Measurements from ENCODE around the gene DCAKD.

DCAKD gene

GRCh38 chr17:45093444-45094110 is 42.1 kb upstream of the DCAKD start:
- TF ChIP-seq CTCF (IDR thresholded peaks at IDR 0.05; ENCODE audit: control extremely low read depth, extremely low read depth, low read depth, missing control alignments), result no peak
- no peak for DNase-seq (ENCODE audit: extremely low spot score)
- CTCF ChIA-PET, result interaction anchor here (0.7 to 1.0 kb wide), 3 partner anchors 18 to 182 kb away, joined by 3 to 4 read pairs (median 3); no protein-coding TSS in a partner anchor
- POLR2A ChIA-PET, result no interaction called here

DNA sequence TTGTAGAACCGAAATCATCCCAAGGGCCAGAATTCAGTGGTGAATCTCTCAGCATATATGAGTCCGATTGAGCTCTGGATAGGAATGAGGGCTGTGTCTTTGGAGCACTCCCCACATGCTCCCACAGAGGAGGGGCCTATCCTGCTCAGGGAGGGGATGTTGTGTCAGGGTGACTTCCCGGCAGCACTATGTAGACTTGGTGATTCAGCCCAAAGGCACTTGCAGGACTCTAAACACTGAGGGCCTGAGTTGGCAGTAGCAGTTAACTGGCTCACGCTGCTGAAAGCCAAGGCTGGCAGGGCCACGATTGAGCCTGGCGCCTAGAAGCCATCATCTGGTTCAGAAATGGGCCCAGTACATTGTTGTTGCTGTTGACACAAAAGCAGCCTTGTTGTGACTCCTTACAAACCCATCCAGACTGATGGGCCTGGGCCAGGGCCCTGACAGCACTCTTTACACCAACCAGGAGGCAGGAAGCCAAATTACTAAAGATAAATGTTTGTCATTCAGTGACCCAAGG is 41.5 kb upstream of the DCAKD start:
- no peak for DNase-seq (ENCODE audit: extremely low spot score)
- no peak for TF ChIP-seq CTCF (IDR thresholded peaks at IDR 0.05; ENCODE audit: control extremely low read depth, extremely low read depth, low read depth, missing control alignments)
- ChIA-PET POLR2A (no interaction called here), CTCF (interaction anchor here (0.7 kb wide), 1 partner anchor 19 kb away, joined by 3 read pairs; no protein-coding TSS in a partner anchor)

- ChIA-PET CTCF (interaction anchor here (0.7 kb wide), 1 partner anchor 316 kb away, joined by 3 read pairs; no protein-coding TSS in a partner anchor), POLR2A (interaction anchor here (0.7 kb wide), 1 partner anchor 41 kb away, joined by 4 read pairs; no protein-coding TSS in a partner anchor)
- DNase-seq (ENCODE audit: extremely low spot score), result no peak
- no peak for TF ChIP-seq CTCF (IDR thresholded peaks at IDR 0.05; ENCODE audit: control extremely low read depth, extremely low read depth, low read depth, missing control alignments)
These were observed 40.5 kb upstream of the DCAKD start for GRCh38 chr17:45091778-45092425.

DNA sequence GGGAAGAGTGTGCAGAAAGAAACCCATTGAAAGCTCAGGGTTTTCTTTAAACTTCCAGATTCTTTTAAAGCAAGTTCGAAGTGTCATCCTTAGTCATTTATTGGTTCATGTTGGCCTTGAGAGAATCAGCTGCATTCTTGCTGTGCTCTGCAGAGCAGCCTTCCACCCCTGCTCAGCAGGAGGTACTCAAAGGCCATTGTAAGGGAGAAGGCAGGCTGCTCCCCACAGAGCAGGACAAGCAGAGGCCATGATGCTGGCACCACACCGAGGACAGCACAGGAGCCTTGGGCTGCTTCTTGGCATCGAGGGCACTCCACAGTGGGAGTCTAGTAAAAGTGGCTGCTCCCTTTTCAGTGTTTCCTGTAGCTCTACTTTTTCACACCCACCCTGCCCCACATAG is 39.3 kb upstream of the DCAKD start:
- TF ChIP-seq CTCF (IDR thresholded peaks at IDR 0.05; ENCODE audit: control extremely low read depth, extremely low read depth, low read depth, missing control alignments), result no peak
- DNase-seq (ENCODE audit: extremely low spot score), result no peak
- ChIA-PET CTCF (interaction anchor here (3.2 kb wide), 1 partner anchor 8 kb away, joined by 17 read pairs; no protein-coding TSS in a partner anchor), POLR2A (no interaction called here)

- DNase-seq (ENCODE audit: extremely low spot score), result no peak
- TF ChIP-seq CTCF (IDR thresholded peaks at IDR 0.05; ENCODE audit: control extremely low read depth, extremely low read depth, low read depth, missing control alignments), result no peak
- POLR2A ChIA-PET, result interaction anchor here (0.9 kb wide), 1 partner anchor 60 kb away, joined by 4 read pairs; no protein-coding TSS in a partner anchor
- CTCF ChIA-PET, result interaction anchor here (0.8 to 3.2 kb wide), 4 partner anchors 10 to 168 kb away, joined by 3 to 17 read pairs (median 3); partner anchors contain the start of gene ACBD4
These were observed 37.3 kb upstream of the DCAKD start for GRCh38 chr17:45088741-45089140.

GRCh38 chr17:45087978-45088377 is 36.5 kb upstream of the DCAKD start:
- no peak for DNase-seq (ENCODE audit: extremely low spot score)
- no peak for TF ChIP-seq CTCF (IDR thresholded peaks at IDR 0.05; ENCODE audit: control extremely low read depth, extremely low read depth, low read depth, missing control alignments)
- ChIA-PET CTCF (interaction anchor here (1.7 to 3.2 kb wide), 2 partner anchors 11 to 168 kb away, joined by 5 to 17 read pairs; no protein-coding TSS in a partner anchor), POLR2A (no interaction called here)

All from GM10248 (cell line).